HepG2 (cell line): ENCODE measurements around the gene CCDC85C. TPM values are rescaled to one million over a fixed set of nuclear protein-coding genes. Genes with fewer than 3 reads are reported as not detected.
A peak's percentile ranks its signal among the peaks of the same experiment; 100 is the strongest.

Experiments
- KIAA2018 ChIP-seq: sonication (generic); formaldehyde crosslinking; IDR thresholded peaks from 2 replicates; pipeline ENCODE4 v1.5.0; 2020; ENCODE audit warnings: mild to moderate bottlenecking, missing genetic modification reagents, borderline replicate concordance
- MYNN ChIP-seq: sonication (generic); formaldehyde crosslinking; IDR thresholded peaks from 2 replicates; pipeline ENCODE4 v1.4.0; 2020; ENCODE audit warnings: mild to moderate bottlenecking, low read depth, missing genetic modification reagents
- PHF5A ChIP-seq: IDR thresholded peaks from one replicate; pipeline ENCODE4 v1.6.1; 2018; ENCODE audit warnings: low read depth, missing genetic modification reagents; ENCODE audit not compliant: unreplicated experiment
- POLR2AphosphoS5 ChIP-seq: IDR thresholded peaks from 2 replicates; pipeline ENCODE4 v1.6.1; 2012; ENCODE audit warnings: low read depth, low read length
- THYN1 ChIP-seq: sonication (generic); formaldehyde crosslinking; IDR thresholded peaks from 2 replicates; pipeline ENCODE4 v1.8.1; 2023; ENCODE audit warnings: low read depth, mild to moderate bottlenecking, moderate library complexity, missing genetic modification reagents, borderline replicate concordance
- ZNF18 ChIP-seq: sonication (generic); formaldehyde crosslinking; IDR thresholded peaks from 2 replicates; pipeline ENCODE4 v1.8.0; 2022; ENCODE audit warnings: mild to moderate bottlenecking, missing genetic modification reagents; ENCODE audit not compliant: insufficient replicate concordance
- ZNF329 ChIP-seq: sonication (generic); formaldehyde crosslinking; IDR thresholded peaks from 2 replicates; pipeline ENCODE4 v1.9.0; 2021; ENCODE audit warnings: low read depth, mild to moderate bottlenecking, missing genetic modification reagents
- ZNF333 ChIP-seq: sonication (generic); formaldehyde crosslinking; IDR thresholded peaks from 2 replicates; pipeline ENCODE4 v1.4.0; 2020; ENCODE audit warnings: mild to moderate bottlenecking, missing genetic modification reagents, borderline replicate concordance
- ZNF746 ChIP-seq: sonication (generic); formaldehyde crosslinking; IDR thresholded peaks from 2 replicates; pipeline ENCODE4 v1.8.0; 2022; ENCODE audit warnings: mild to moderate bottlenecking, missing genetic modification reagents
- ZNF878 ChIP-seq: sonication (generic); formaldehyde crosslinking; IDR thresholded peaks from 2 replicates; pipeline ENCODE4 v1.8.1; 2023; ENCODE audit warnings: mild to moderate bottlenecking, missing genetic modification reagents, moderate library complexity
- polyA plus RNA-seq, 8 experiments: library from polyadenylated mRNA; depleted of rRNA in 3 of 8; stranded (reverse) in 7 of 8; unstranded in 1 of 8; fragments of >200 nt; fragmentation: Illumina TruSeq in 4 of 8; extraction: Trizol in 4 of 8; gene quantifications; 2 replicates each; pipeline versions ENCODE4 v1.2.1 to v1.2.3, GENCODE V29; 2011 to 2016; ENCODE audit warnings: low read depth in 4 of 8, missing spikeins in 1 of 8, mixed read lengths in 1 of 8; ENCODE audit not compliant: insufficient read depth in 1 of 8
- total RNA-seq, 5 experiments: library from RNA; depleted of rRNA; stranded (reverse); fragments of >200 nt; fragmentation: Illumina TruSeq; extraction: Trizol; gene quantifications; 2 replicates each; pipeline ENCODE4 v1.2.3, GENCODE V29; 2016; ENCODE audit warnings: low read depth in 1 of 5
- TF ChIP-seq, protein P1 (sequence below): IDR thresholded peaks from 2 replicates; pipeline ENCODE4 v1.4.0; 2020; ENCODE audit warnings: mild to moderate bottlenecking, missing genetic modification reagents
- TF ChIP-seq, protein P2 (sequence below): sonication (generic); formaldehyde crosslinking; IDR thresholded peaks from 2 replicates; pipeline ENCODE4 v1.4.0; 2020; ENCODE audit warnings: missing genetic modification reagents, borderline replicate concordance

CCDC85C gene
- total and polyA plus RNA-seq, 2 of the 13 experiments (the other 11 are each of a cell fraction or from before 2014, with no cell fraction given) = 18.8 to 43.8 TPM

DNA sequence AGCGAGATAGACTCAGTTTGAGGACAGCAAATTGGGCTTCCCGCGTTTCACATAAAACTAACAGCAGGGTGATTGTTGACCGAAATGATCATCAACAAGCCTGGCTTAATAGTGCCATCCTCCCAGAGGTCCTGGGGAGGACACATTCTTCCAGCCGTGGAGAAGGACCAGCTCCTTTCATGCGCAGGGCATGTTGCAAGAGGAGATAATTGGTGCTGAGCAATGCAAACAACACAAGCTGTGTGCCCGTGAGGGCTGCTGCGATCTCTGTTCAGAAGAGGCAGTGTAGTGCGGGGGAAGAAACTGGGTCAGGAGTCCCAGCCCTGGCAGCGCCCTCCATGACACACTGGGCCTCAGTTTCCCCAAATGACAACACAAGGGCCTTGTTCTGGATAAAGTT is 54.3 kb downstream of the CCDC85C start (continued):
- TF ChIP-seq ZNF329 = no peak
- TF ChIP-seq KIAA2018 = no peak
- TF ChIP-seq, protein P1, sequence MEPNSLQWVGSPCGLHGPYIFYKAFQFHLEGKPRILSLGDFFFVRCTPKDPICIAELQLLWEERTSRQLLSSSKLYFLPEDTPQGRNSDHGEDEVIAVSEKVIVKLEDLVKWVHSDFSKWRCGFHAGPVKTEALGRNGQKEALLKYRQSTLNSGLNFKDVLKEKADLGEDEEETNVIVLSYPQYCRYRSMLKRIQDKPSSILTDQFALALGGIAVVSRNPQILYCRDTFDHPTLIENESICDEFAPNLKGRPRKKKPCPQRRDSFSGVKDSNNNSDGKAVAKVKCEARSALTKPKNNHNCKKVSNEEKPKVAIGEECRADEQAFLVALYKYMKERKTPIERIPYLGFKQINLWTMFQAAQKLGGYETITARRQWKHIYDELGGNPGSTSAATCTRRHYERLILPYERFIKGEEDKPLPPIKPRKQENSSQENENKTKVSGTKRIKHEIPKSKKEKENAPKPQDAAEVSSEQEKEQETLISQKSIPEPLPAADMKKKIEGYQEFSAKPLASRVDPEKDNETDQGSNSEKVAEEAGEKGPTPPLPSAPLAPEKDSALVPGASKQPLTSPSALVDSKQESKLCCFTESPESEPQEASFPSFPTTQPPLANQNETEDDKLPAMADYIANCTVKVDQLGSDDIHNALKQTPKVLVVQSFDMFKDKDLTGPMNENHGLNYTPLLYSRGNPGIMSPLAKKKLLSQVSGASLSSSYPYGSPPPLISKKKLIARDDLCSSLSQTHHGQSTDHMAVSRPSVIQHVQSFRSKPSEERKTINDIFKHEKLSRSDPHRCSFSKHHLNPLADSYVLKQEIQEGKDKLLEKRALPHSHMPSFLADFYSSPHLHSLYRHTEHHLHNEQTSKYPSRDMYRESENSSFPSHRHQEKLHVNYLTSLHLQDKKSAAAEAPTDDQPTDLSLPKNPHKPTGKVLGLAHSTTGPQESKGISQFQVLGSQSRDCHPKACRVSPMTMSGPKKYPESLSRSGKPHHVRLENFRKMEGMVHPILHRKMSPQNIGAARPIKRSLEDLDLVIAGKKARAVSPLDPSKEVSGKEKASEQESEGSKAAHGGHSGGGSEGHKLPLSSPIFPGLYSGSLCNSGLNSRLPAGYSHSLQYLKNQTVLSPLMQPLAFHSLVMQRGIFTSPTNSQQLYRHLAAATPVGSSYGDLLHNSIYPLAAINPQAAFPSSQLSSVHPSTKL = peak; percentile 55; the same call in 1 of the 2 replicates
- peak; percentile 22; the same call in 1 of the 2 replicates for TF ChIP-seq ZNF746 (CRISPR knock-in tag)
- TF ChIP-seq PHF5A = no peak
- no peak for TF ChIP-seq MYNN (CRISPR knock-in tag)
- TF ChIP-seq ZNF333 (CRISPR knock-in tag) = no peak
- no peak for TF ChIP-seq ZNF878 (CRISPR knock-in tag)
- TF ChIP-seq, protein P2, sequence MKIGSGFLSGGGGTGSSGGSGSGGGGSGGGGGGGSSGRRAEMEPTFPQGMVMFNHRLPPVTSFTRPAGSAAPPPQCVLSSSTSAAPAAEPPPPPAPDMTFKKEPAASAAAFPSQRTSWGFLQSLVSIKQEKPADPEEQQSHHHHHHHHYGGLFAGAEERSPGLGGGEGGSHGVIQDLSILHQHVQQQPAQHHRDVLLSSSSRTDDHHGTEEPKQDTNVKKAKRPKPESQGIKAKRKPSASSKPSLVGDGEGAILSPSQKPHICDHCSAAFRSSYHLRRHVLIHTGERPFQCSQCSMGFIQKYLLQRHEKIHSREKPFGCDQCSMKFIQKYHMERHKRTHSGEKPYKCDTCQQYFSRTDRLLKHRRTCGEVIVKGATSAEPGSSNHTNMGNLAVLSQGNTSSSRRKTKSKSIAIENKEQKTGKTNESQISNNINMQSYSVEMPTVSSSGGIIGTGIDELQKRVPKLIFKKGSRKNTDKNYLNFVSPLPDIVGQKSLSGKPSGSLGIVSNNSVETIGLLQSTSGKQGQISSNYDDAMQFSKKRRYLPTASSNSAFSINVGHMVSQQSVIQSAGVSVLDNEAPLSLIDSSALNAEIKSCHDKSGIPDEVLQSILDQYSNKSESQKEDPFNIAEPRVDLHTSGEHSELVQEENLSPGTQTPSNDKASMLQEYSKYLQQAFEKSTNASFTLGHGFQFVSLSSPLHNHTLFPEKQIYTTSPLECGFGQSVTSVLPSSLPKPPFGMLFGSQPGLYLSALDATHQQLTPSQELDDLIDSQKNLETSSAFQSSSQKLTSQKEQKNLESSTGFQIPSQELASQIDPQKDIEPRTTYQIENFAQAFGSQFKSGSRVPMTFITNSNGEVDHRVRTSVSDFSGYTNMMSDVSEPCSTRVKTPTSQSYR (CRISPR knock-in tag) = peak; percentile 47; the same call in 1 of the 2 replicates
- no peak for TF ChIP-seq ZNF18 (CRISPR knock-in tag)
- no peak for TF ChIP-seq POLR2AphosphoS5
- TF ChIP-seq THYN1 (CRISPR knock-in tag) = no peak
